Ramos (cell line): Measurements from ENCODE around the gene ACKR3.

Experiments used
- in situ Hi-C: fragments of 300-500 bp; cut with MboI; formaldehyde crosslinking; loops from one replicate; pipeline ENCODE4 v1.14.3; 2022; ENCODE audit warnings: low sequenced_read_pairs; ENCODE audit not compliant: unreplicated experiment

ACKR3 gene

GRCh38 chr2:236566596-236566995 is 3.0 kb upstream of the ACKR3 start:
- in situ Hi-C loops = no loop called here

DNA sequence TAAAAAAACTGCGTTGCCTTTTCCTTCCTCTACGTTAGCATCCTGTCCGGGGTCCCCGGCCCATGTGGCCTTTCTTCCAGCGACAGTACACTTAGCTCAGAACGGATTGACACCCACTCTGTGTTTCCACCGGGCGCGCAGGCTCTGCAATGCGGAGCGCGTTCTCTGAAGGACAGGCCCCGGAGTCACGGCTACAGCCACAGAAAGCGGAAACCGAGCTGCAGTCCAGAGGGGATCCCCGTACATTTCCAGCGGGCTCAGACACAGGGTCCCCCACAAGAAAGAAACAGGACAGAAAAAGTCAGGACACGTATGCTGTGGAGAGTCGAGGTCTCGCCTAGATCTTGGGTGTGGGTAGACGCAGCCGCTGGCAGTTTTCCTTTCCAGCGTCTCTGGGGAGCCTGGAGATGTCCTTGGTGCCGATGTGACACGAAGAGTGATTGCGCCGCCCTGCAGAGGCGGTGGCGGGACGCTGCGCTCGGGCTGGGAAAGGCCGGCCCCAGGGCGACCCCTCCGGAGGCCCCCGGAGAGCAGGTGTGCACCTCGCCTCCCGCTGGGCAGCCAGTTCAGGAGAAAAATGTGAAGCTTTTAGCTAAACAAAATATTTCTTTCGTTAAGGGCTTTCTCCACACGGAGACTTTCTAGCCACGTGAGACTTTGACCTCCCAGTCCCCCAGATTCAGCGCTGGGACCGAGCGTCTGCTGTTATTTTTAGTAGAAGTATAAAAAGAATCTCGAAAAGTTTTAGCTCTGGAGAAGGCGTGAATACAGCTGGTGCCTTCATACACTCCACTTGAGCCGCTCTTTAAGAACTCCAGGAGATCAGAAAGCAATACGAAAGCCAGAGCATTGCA is 1.3 kb upstream of the ACKR3 start:
- in situ Hi-C loops = no loop called here

- in situ Hi-C loops = no loop called here
These were observed 578 bp upstream of the ACKR3 start for GRCh38 chr2:236568922-236569572.

GRCh38 chr2:236570081-236570868 is 650 bp downstream of the ACKR3 start:
- in situ Hi-C loops = no loop called here

DNA sequence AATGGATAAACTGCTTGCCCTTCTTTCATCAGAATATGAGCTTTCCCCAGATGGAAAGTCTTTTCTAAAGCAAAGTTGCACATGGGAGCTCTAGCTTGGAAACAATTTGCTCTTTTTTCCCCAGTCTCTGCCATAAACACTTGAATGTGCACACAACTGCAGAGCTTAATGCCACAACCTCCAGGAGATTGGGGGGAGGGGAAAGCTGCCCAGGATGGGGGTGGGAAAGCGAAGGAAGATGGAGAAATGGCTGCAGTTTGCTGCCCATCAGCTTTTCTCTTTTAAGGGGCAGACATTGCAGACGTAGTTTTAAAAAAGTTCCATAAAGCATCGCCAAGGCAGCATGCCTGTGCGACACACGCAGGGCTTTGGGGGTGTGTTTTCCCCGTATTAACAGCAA is 1.5 kb downstream of the ACKR3 start:
- in situ Hi-C loops = no loop called here

GRCh38 chr2:236572482-236572881 is 2.9 kb downstream of the ACKR3 start:
- in situ Hi-C loops = no loop called here

DNA sequence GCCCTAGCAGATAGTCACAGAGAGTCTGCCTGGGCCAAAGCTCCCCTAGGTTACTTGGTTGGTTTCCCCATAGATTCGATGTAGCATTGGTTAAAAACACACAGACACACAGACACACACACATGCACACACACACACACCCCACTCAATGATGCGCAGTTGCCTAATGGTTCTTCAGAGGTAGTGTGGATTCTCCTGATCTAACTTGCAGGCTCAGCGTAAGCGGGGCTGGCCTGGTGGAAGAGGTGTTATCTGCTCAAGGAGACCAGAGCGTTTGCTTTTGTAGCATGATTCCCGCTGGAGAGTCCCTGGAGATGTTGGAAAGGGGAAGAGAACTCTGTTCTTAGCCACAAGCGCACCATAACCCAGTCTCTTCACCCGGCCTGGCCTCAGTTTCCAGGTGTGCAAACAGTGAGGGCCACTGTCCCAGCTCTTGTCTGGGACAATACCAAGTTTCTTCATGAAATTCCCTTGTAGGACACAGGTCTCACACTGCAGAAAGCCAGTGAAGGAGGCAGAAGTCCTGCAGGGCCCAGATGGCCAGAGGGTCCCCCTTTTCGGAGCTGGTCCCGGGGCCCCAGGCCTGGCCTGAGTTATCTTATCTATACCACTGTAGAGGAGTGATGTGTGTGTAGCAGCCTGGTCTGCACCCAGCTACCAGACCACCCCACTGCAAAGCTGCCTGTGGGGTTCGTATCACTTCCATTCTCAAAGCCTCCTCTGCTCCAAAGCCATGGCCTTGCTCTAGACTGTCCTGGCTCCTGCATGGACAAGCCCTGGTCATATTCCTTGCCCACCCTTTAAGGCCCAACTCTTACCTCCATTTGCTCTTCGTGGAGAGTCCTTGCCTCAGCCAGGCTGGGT is 3.7 kb downstream of the ACKR3 start:
- in situ Hi-C loops = no loop called here

GRCh38 chr2:236574000-236574399 is 4.4 kb downstream of the ACKR3 start:
- in situ Hi-C loops = no loop called here

- in situ Hi-C loops = no loop called here
These were observed 5.0 kb downstream of the ACKR3 start for GRCh38 chr2:236574424-236575145.

GRCh38 chr2:236575510-236575909 is 5.9 kb downstream of the ACKR3 start:
- in situ Hi-C loops = no loop called here

DNA sequence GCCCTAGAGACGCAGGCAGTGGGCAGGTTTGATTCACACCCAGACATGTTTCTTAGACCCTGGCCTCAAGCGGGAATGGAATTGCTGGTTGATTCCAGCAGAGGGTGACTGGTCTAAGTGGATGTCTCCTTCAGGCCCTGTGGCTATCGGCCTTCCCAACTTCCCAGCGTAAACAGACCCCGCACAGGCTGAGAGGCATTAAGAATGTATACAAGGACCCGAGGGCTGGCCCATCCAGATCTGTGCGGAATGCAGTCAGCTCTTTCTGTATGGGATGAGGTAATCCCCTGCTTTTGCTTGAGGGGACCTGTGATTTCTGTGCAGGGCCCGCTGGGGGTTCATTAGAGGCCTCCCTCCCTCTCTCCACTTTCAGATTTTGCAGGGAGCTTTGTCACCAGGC is 6.5 kb downstream of the ACKR3 start:
- in situ Hi-C loops = no loop called here

DNA sequence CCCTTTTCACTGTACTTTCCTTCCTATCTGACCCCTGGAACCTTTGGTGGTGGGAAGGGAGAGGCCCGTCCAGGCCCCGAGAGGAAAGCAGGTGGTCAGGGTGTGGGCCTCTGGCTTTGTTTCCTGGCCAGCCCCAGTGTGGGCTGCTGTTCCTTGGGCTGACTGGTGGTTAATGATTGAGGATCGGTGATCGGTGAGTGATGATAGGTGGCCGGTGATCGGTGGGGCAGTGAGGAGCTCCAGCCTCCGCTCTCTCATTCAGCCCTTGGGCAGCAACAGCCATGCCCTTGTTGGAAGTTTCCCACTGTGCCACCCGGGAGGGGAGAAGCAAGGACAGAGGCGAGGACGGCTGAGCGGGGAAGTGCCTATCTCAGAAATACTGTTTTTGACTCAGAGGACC is 7.3 kb downstream of the ACKR3 start:
- in situ Hi-C loops = no loop called here

- in situ Hi-C loops = no loop called here
These were observed 8.1 kb downstream of the ACKR3 start for GRCh38 chr2:236577481-236578410.

- in situ Hi-C loops = no loop called here
These were observed 8.8 kb downstream of the ACKR3 start for GRCh38 chr2:236578411-236578846.

GRCh38 chr2:236579048-236579745 is 9.6 kb downstream of the ACKR3 start:
- in situ Hi-C loops = no loop called here

GRCh38 chr2:236579746-236580315 is 10.2 kb downstream of the ACKR3 start:
- in situ Hi-C loops = no loop called here

DNA sequence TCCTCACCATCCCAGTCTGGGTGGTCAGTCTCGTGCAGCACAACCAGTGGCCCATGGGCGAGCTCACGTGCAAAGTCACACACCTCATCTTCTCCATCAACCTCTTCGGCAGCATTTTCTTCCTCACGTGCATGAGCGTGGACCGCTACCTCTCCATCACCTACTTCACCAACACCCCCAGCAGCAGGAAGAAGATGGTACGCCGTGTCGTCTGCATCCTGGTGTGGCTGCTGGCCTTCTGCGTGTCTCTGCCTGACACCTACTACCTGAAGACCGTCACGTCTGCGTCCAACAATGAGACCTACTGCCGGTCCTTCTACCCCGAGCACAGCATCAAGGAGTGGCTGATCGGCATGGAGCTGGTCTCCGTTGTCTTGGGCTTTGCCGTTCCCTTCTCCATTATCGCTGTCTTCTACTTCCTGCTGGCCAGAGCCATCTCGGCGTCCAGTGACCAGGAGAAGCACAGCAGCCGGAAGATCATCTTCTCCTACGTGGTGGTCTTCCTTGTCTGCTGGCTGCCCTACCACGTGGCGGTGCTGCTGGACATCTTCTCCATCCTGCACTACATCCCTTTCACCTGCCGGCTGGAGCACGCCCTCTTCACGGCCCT is 11.2 kb downstream of the ACKR3 start:
- in situ Hi-C loops = no loop called here
